HG03521 (cell line): ENCODE data around the gene CPA5.
"Not testable (repeated sequence)": the region's sequence is repeated elsewhere in the genome, so short reads cannot be mapped to it uniquely, and the experiment has no call there.

Experiments used
- ATAC-seq: cut with Tn5 transposase; IDR thresholded peaks from one replicate; pipeline ENCODE4 v1.9.1; 2021; ENCODE audit warnings: mild to moderate bottlenecking, moderate library complexity; ENCODE audit not compliant: unreplicated experiment

The CPA5 gene

GRCh38 chr7:130344271-130344866 is at the start of gene CPA5:
CPA5 (plus strand) TSS chr7:130344816; CDS start chr7:130346486, 1,670 bp downstream.
- ATAC-seq: no peak

- no peak for ATAC-seq
Measured at GRCh38 chr7:130296221-130296951, 48.2 kb upstream of the CPA5 start.

- ATAC-seq: no peak
Measured at GRCh38 chr7:130297628-130298543, 46.7 kb upstream of the CPA5 start.

- no peak for ATAC-seq
Measured at GRCh38 chr7:130298544-130299326, 45.9 kb upstream of the CPA5 start.

GRCh38 chr7:130299866-130300265 is 44.8 kb upstream of the CPA5 start:
- no peak for ATAC-seq

- no peak for ATAC-seq
Measured at GRCh38 chr7:130301501-130302020, 43.1 kb upstream of the CPA5 start.

GRCh38 chr7:130302649-130303048 is 42.0 kb upstream of the CPA5 start:
- no peak for ATAC-seq

- no peak for ATAC-seq
Measured at GRCh38 chr7:130303127-130303526, 41.5 kb upstream of the CPA5 start.

- no peak for ATAC-seq
Measured at GRCh38 chr7:130303551-130303950, 41.1 kb upstream of the CPA5 start.

- ATAC-seq: no peak
Measured at GRCh38 chr7:130303982-130304381, 40.6 kb upstream of the CPA5 start.

GRCh38 chr7:130304878-130305277 is 39.7 kb upstream of the CPA5 start:
- no peak for ATAC-seq

GRCh38 chr7:130305433-130306042 is 39.1 kb upstream of the CPA5 start:
- ATAC-seq: no peak

GRCh38 chr7:130309986-130310385 is 34.6 kb upstream of the CPA5 start:
- no peak for ATAC-seq

GRCh38 chr7:130314305-130314704 is 30.3 kb upstream of the CPA5 start:
- no peak for ATAC-seq

GRCh38 chr7:130319541-130319940 is 25.1 kb upstream of the CPA5 start:
- ATAC-seq: no peak

- ATAC-seq: not testable (repeated sequence)
Measured at GRCh38 chr7:130321542-130322229, 22.9 kb upstream of the CPA5 start.

- no peak for ATAC-seq
Measured at GRCh38 chr7:130322615-130323014, 22.0 kb upstream of the CPA5 start.

GRCh38 chr7:130324306-130324943 is 20.2 kb upstream of the CPA5 start:
- ATAC-seq: no peak

- ATAC-seq: no peak
Measured at GRCh38 chr7:130329681-130330080, 14.9 kb upstream of the CPA5 start.
